Measurements from ENCODE around the gene DROSHA. TPM values are rescaled to one million over a fixed set of nuclear protein-coding genes. Genes with fewer than 3 reads are reported as not detected.
"Not testable (repeated sequence)": the region's sequence is repeated elsewhere in the genome, so short reads cannot be mapped to it uniquely, and the experiment has no call there.

Gene DROSHA
- total RNA-seq, 6 experiments from 2014 or later = 67.5 to 77.0 (median 69.6) TPM

GRCh38 chr5:31401691-31402090, 130.2 kb downstream of the DROSHA start:
- peaks cover 19% of the 10 kb centered on the region for H3K4me1 Mint-ChIP-seq (ENCODE audit: low read depth)
- no peaks in the 10 kb centered on the region for H3K9me3 Mint-ChIP-seq
- DNase-seq = no peak
- H3K4me3 Mint-ChIP-seq = no peak overlapping the region
- no peak overlapping the region for H3K27ac Mint-ChIP-seq
- no peaks in the 10 kb centered on the region; the same call in 1 of the 2 replicates for H3K27me3 Mint-ChIP-seq (ENCODE audit: insufficient read depth)
- no peak for TF ChIP-seq CTCF (IDR thresholded peaks at IDR 0.05)
- peaks cover 37% of the 10 kb centered on the region for H3K36me3 Mint-ChIP-seq (ENCODE audit: low read depth)

DNA sequence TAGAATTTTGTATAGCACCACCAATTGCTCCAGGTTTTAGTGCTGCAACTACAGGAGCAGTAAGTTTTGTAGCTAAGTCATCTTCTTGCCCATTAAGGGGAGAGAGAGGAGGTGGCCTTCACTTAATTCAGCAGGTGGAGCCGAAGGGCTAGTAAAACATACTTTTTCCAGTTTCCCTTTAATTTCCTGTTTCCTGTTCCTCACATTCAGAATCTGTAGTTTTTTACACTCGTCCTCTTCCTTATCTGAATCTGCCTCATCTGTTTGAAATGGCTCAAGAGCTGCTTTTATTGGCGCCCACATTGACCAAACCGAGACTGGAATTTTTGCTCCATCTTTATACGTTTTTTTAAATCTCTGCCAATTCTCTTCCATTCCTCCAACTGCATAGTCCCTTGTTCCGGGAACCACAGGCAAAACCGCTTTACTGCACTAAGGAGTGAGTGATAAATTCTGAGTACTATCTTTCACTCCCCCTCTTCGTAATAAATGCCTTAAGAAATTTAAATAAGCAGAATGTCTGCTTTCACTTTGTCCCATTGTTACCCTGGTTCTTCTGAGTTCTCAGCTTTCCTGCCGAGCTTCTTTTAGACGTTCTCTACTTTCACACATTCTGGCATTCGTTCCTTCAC, 133.9 kb downstream of the DROSHA start:
- DNase-seq = peak; percentile 17
- Mint-ChIP-seq H3K4me1 (ENCODE audit: low read depth) (peaks cover 17% of the 10 kb centered on the region), H3K36me3 (ENCODE audit: low read depth) (peaks cover 24% of the 10 kb centered on the region), H3K4me3 (peak overlapping the region; percentile 61), H3K9me3 (no peaks in the 10 kb centered on the region), H3K27me3 (ENCODE audit: insufficient read depth) (no peaks in the 10 kb centered on the region), H3K27ac (peak overlapping the region; percentile 72)
- no peak for TF ChIP-seq CTCF (IDR thresholded peaks at IDR 0.05)

DNA sequence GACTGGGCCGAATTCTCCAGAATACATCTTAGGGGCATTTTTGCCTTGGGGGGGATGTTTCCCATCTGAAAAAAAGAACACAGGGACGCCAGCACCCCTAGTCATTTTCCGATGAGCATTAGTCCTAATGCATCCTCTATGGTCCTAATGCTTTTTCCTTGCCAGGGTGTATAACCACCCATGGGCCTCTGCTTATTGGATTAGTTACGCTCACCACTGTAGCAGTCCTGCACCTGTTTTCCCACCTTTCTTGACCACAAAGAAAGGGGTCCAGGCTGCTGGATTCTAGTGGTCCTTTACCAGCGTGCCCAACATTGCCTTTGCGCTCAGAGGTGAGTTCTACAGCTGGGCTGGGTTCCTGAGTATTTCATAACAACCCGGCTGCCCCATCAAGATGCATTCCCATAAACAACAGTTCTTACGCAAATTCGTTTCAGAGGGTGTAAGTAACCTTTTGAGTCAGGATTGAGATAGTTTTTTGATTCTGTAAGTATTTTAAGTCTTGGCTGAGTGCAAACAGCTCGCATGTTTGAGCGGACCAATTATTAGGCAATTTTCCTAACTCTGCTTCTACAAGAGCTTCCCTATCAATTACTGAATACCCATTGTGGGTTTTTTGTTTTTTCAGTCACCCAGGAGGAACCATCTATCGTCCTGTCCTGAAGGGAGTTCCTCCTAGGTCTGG, 135.1 kb downstream of the DROSHA start:
- H3K36me3 Mint-ChIP-seq (ENCODE audit: low read depth) = peaks cover 18% of the 10 kb centered on the region
- no peak for TF ChIP-seq CTCF (IDR thresholded peaks at IDR 0.05)
- peaks cover 17% of the 10 kb centered on the region for H3K4me1 Mint-ChIP-seq (ENCODE audit: low read depth)
- no peaks in the 10 kb centered on the region for H3K9me3 Mint-ChIP-seq
- H3K27ac Mint-ChIP-seq = no peak overlapping the region
- no peak overlapping the region for H3K4me3 Mint-ChIP-seq
- no peaks in the 10 kb centered on the region for H3K27me3 Mint-ChIP-seq (ENCODE audit: insufficient read depth)
- no peak for DNase-seq

GRCh38 chr5:31395450-31396045, 136.3 kb downstream of the DROSHA start:
- peaks cover 17% of the 10 kb centered on the region for H3K4me1 Mint-ChIP-seq (ENCODE audit: low read depth)
- DNase-seq; H3K27me3 Mint-ChIP-seq (ENCODE audit: insufficient read depth); H3K4me3 Mint-ChIP-seq; H3K9me3 Mint-ChIP-seq; H3K27ac Mint-ChIP-seq; H3K36me3 Mint-ChIP-seq (ENCODE audit: low read depth): not testable (repeated sequence)

GRCh38 chr5:31393126-31393525, 138.8 kb downstream of the DROSHA start:
- Mint-ChIP-seq H3K27me3 (ENCODE audit: insufficient read depth) (no peaks in the 10 kb centered on the region; the same call in 1 of the 2 replicates), H3K4me3 (no peak overlapping the region), H3K9me3 (peaks cover 9% of the 10 kb centered on the region), H3K27ac (no peak overlapping the region), H3K4me1 (ENCODE audit: low read depth) (peaks cover 5% of the 10 kb centered on the region), H3K36me3 (ENCODE audit: low read depth) (peaks cover 13% of the 10 kb centered on the region)
- no peak for DNase-seq
- no peak for TF ChIP-seq CTCF (IDR thresholded peaks at IDR 0.05)

DNA sequence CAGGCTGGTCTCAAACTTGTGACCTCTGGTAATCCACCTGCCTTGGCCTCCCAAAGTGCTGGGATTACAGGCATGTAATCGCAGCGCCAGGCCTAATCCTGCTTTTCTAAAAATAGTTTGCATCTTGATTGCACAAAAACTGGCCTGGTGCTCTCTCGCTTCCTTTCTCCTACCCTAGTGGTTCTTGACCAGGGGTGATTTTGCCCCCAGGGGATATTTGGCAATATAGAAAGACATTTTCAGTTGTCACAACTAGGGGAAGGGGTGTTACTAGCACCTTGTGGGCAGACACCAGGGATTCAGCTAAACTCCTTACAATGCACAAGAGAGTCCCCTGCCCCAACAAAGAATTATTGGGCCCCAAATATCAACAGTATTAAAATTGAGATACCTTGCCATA, 139.8 kb downstream of the DROSHA start:
- no peaks in the 10 kb centered on the region for H3K4me1 Mint-ChIP-seq (ENCODE audit: low read depth)
- DNase-seq = no peak
- no peaks in the 10 kb centered on the region; the same call in 1 of the 2 replicates for H3K27me3 Mint-ChIP-seq (ENCODE audit: insufficient read depth)
- no peak for TF ChIP-seq CTCF (IDR thresholded peaks at IDR 0.05)
- no peak overlapping the region for H3K4me3 Mint-ChIP-seq
- no peak overlapping the region for H3K27ac Mint-ChIP-seq
- H3K36me3 Mint-ChIP-seq (ENCODE audit: low read depth) = peaks cover 19% of the 10 kb centered on the region
- H3K9me3 Mint-ChIP-seq = peaks cover 14% of the 10 kb centered on the region
